ENCODE data around the gene RMND5B. TPM values are rescaled to one million over a fixed set of nuclear protein-coding genes. Genes with fewer than 3 reads are reported as not detected.

Gene RMND5B
- total and polyA plus RNA-seq, 4 experiments from 2014 or later: 23.4 to 39.0 (median 33.6) TPM

GRCh38 chr5:178116143-178116885 is 14.5 kb upstream of the RMND5B start:
- H3K4me3 ChIP-seq (ENCODE audit: low read length in 2 of 2): peak overlapping the region in 1 of 2 donors; percentile 24
- ChIA-PET POLR2A (ENCODE audit: partially characterized antibody) (interaction anchor here (1.1 to 1.8 kb wide), 3 partner anchors 15 to 90 kb away, joined by 3 to 6 read pairs (median 5); partner anchors contain the start of genes NHP2 and RMND5B), CTCF (ENCODE audit: partially characterized antibody) (interaction anchor here (1.3 kb wide), 1 partner anchor 14 kb away, joined by 3 read pairs; the partner anchor contains the start of gene RMND5B)
- no peaks in the 10 kb centered on the region for H3K9me3 ChIP-seq (ENCODE audit: control insufficient read depth in 1 of 2, low read length in 2 of 2)
- H3K27ac ChIP-seq (ENCODE audit: low read depth, low read length): no peak overlapping the region
- no peaks in the 10 kb centered on the region for H3K36me3 ChIP-seq (ENCODE audit: insufficient read depth, low read length)
- peaks cover 53% of the 10 kb centered on the region for H3K4me1 ChIP-seq (ENCODE audit: insufficient read depth, low read length)
- peaks cover 23 to 49% (median 34%) of the 10 kb centered on the region in 4 donors for H3K4me1 Mint-ChIP-seq
- H3K27me3 ChIP-seq (ENCODE audit: insufficient read depth, low read length): no peaks in the 10 kb centered on the region
- peak; percentile 74 to 92 (median 76) for DNase-seq
- no peaks in the 10 kb centered on the region for H3K9me3 Mint-ChIP-seq
- intact Hi-C loops (cut with micrococcal nuclease): no loop called here
- peaks cover 0 to 8% of the 10 kb centered on the region in 2 donors for H3K36me3 Mint-ChIP-seq
- peak overlapping the region in 6 of 7 donors; percentile 86 to 93 (median 91) for H3K27ac Mint-ChIP-seq
- peak overlapping the region; percentile 48 to 95 (median 70) for H3K4me3 Mint-ChIP-seq
- H3K27me3 Mint-ChIP-seq: peaks cover 0 to 3% of the 10 kb centered on the region in 2 donors

- H3K9me3 ChIP-seq (ENCODE audit: control insufficient read depth in 1 of 2, low read length in 2 of 2): no peaks in the 10 kb centered on the region
- POLR2A ChIA-PET (ENCODE audit: partially characterized antibody): interaction anchor here (0.9 kb wide), 1 partner anchor 746 kb away, joined by 3 read pairs; no protein-coding TSS in a partner anchor
- no peak overlapping the region for H3K4me3 ChIP-seq (ENCODE audit: low read length in 2 of 2)
- peaks cover 0 to 4% of the 10 kb centered on the region in 2 donors for H3K36me3 Mint-ChIP-seq
- no peaks in the 10 kb centered on the region for H3K27me3 ChIP-seq (ENCODE audit: insufficient read depth, low read length)
- peaks cover 0 to 3% of the 10 kb centered on the region in 2 donors for H3K27me3 Mint-ChIP-seq
- H3K27ac ChIP-seq (ENCODE audit: low read depth, low read length): no peak overlapping the region
- CTCF ChIA-PET (ENCODE audit: partially characterized antibody): interaction anchor here (0.5 to 1.2 kb wide), 4 partner anchors 31 to 802 kb away, joined by 3 to 6 read pairs (median 4); no protein-coding TSS in a partner anchor
- no peak overlapping the region for H3K4me3 Mint-ChIP-seq
- H3K9me3 Mint-ChIP-seq: no peaks in the 10 kb centered on the region
- H3K4me1 Mint-ChIP-seq: peaks cover 20 to 45% (median 32%) of the 10 kb centered on the region in 4 donors
- peak overlapping the region in 1 of 7 donors; percentile 29 for H3K27ac Mint-ChIP-seq
- H3K4me1 ChIP-seq (ENCODE audit: insufficient read depth, low read length): peaks cover 64% of the 10 kb centered on the region
- H3K36me3 ChIP-seq (ENCODE audit: insufficient read depth, low read length): no peaks in the 10 kb centered on the region
- intact Hi-C loops (cut with micrococcal nuclease): no loop called here
- no peak for DNase-seq
These were observed 12.7 kb upstream of the RMND5B start for GRCh38 chr5:178117923-178118701.

GRCh38 chr5:178119915-178120606 is 10.8 kb upstream of the RMND5B start:
- ChIA-PET POLR2A (ENCODE audit: partially characterized antibody) (interaction anchor here (0.6 to 3.6 kb wide), 8 partner anchors 10 to 521 kb away, joined by 3 to 20 read pairs (median 5); partner anchors contain the start of genes B4GALT7, NHP2 and RMND5B), CTCF (ENCODE audit: partially characterized antibody) (interaction anchor here (1.0 to 3.2 kb wide), 20 partner anchors 9 to 60 kb away, joined by 3 to 26 read pairs (median 6); partner anchors contain the start of genes NHP2 and RMND5B)
- Mint-ChIP-seq H3K36me3 (peaks cover 0 to 2% of the 10 kb centered on the region in 2 donors), H3K9me3 (no peaks in the 10 kb centered on the region), H3K4me3 (no peak overlapping the region), H3K4me1 (peaks cover 12 to 34% (median 24%) of the 10 kb centered on the region in 4 donors), H3K27me3 (peaks cover 0 to 3% of the 10 kb centered on the region in 2 donors), H3K27ac (no peak overlapping the region)
- H3K36me3 ChIP-seq (ENCODE audit: insufficient read depth, low read length): no peaks in the 10 kb centered on the region
- no peak overlapping the region for H3K4me3 ChIP-seq (ENCODE audit: low read length in 2 of 2)
- H3K9me3 ChIP-seq (ENCODE audit: control insufficient read depth in 1 of 2, low read length in 2 of 2): no peaks in the 10 kb centered on the region
- H3K4me1 ChIP-seq (ENCODE audit: insufficient read depth, low read length): peaks cover 51% of the 10 kb centered on the region
- H3K27ac ChIP-seq (ENCODE audit: low read depth, low read length): no peak overlapping the region
- intact Hi-C loops (cut with micrococcal nuclease): no loop called here
- no peaks in the 10 kb centered on the region for H3K27me3 ChIP-seq (ENCODE audit: insufficient read depth, low read length)
- no peak for DNase-seq

GRCh38 chr5:178120607-178121357 is 10.0 kb upstream of the RMND5B start:
- intact Hi-C loops (cut with micrococcal nuclease): loop anchor here (1.0 kb wide), 5 partner anchors 7 to 44 kb away; partner anchors contain the start of gene N4BP3
- H3K36me3 Mint-ChIP-seq: peaks cover 0 to 2% of the 10 kb centered on the region in 2 donors
- Histone ChIP-seq H3K36me3 (ENCODE audit: insufficient read depth, low read length) (no peaks in the 10 kb centered on the region), H3K9me3 (ENCODE audit: control insufficient read depth in 1 of 2, low read length in 2 of 2) (no peaks in the 10 kb centered on the region), H3K4me1 (ENCODE audit: insufficient read depth, low read length) (peaks cover 44% of the 10 kb centered on the region), H3K4me3 (ENCODE audit: low read length in 2 of 2) (peak overlapping the region in 1 of 2 donors; percentile 47), H3K27me3 (ENCODE audit: insufficient read depth, low read length) (no peaks in the 10 kb centered on the region), H3K27ac (ENCODE audit: low read depth, low read length) (no peak overlapping the region)
- DNase-seq: peak; percentile 81 to 92 (median 87)
- H3K27ac Mint-ChIP-seq: peak overlapping the region in 3 of 7 donors; percentile 11 to 78 (median 42)
- POLR2A ChIA-PET (ENCODE audit: partially characterized antibody): interaction anchor here (1.1 to 3.6 kb wide), 6 partner anchors 9 to 521 kb away, joined by 3 to 20 read pairs (median 6); partner anchors contain the start of genes B4GALT7, NHP2 and RMND5B
- H3K4me3 Mint-ChIP-seq: peak overlapping the region in 5 of 8 donors; percentile 3 to 73 (median 32)
- CTCF ChIA-PET (ENCODE audit: partially characterized antibody): interaction anchor here (0.6 to 3.2 kb wide), 25 partner anchors 8 to 86 kb away, joined by 3 to 26 read pairs (median 6); partner anchors contain the start of genes NHP2 and RMND5B
- H3K9me3 Mint-ChIP-seq: no peaks in the 10 kb centered on the region
- H3K27me3 Mint-ChIP-seq: peaks cover 0 to 3% of the 10 kb centered on the region in 2 donors
- H3K4me1 Mint-ChIP-seq: peaks cover 9 to 27% (median 19%) of the 10 kb centered on the region in 4 donors

- Histone ChIP-seq H3K9me3 (ENCODE audit: control insufficient read depth in 1 of 2, low read length in 2 of 2) (no peaks in the 10 kb centered on the region), H3K4me1 (ENCODE audit: insufficient read depth, low read length) (peaks cover 35% of the 10 kb centered on the region), H3K27ac (ENCODE audit: low read depth, low read length) (no peak overlapping the region), H3K4me3 (ENCODE audit: low read length in 2 of 2) (peak overlapping the region in 1 of 2 donors; percentile 47), H3K27me3 (ENCODE audit: insufficient read depth, low read length) (no peaks in the 10 kb centered on the region), H3K36me3 (ENCODE audit: insufficient read depth, low read length) (no peaks in the 10 kb centered on the region)
- intact Hi-C loops (cut with micrococcal nuclease): loop anchor here (1.0 kb wide), 5 partner anchors 8 to 45 kb away; partner anchors contain the start of gene N4BP3
- no peak for DNase-seq
- H3K4me3 Mint-ChIP-seq: peak overlapping the region in 6 of 8 donors; percentile 17 to 73 (median 44)
- no peaks in the 10 kb centered on the region for H3K9me3 Mint-ChIP-seq
- peaks cover 0 to 2% of the 10 kb centered on the region in 2 donors for H3K36me3 Mint-ChIP-seq
- H3K4me1 Mint-ChIP-seq: peaks cover 5 to 19% (median 13%) of the 10 kb centered on the region in 4 donors
- peaks cover 0 to 1% of the 10 kb centered on the region in 2 donors for H3K27me3 Mint-ChIP-seq
- POLR2A ChIA-PET (ENCODE audit: partially characterized antibody): interaction anchor here (1.1 to 3.6 kb wide), 6 partner anchors 8 to 522 kb away, joined by 3 to 20 read pairs (median 6); partner anchors contain the start of genes B4GALT7, NHP2 and RMND5B
- peak overlapping the region in 1 of 7 donors; percentile 78 for H3K27ac Mint-ChIP-seq
- CTCF ChIA-PET (ENCODE audit: partially characterized antibody): interaction anchor here (0.6 to 3.2 kb wide), 25 partner anchors 8 to 85 kb away, joined by 3 to 26 read pairs (median 6); partner anchors contain the start of genes NHP2 and RMND5B
These were observed 9.2 kb upstream of the RMND5B start for GRCh38 chr5:178121391-178122276.
